Caki2 (cell line): ENCODE data around the gene BSX. TPM values are rescaled to one million over a fixed set of nuclear protein-coding genes. Genes with fewer than 3 reads are reported as not detected.

ENCODE experiments used
- DNase-seq: peaks from one replicate; pipeline ENCODE4 v3.0.0-alpha.2; 2015; ENCODE audit warnings: low read depth
- in situ Hi-C: cut with HindIII; loops from 2 replicates; pipeline ENCODE4 v1.10.0; 2016; ENCODE audit warnings: low sequenced_read_pairs, low pct_unique_long_range_greater_than_20kb, mixed read lengths
- total RNA-seq: library from RNA; depleted of rRNA; stranded (reverse); fragments of >200 nt; shearing (Covaris generic); gene quantifications from 2 replicates; pipeline ENCODE4 v1.2.3, GENCODE V29; 2014; ENCODE audit warnings: low replicate concordance; rRNA removed

The BSX gene
- total RNA-seq, 1 experiment from 2014 or later: not detected

- no peak for DNase-seq
- in situ Hi-C loops: no loop called here
Observed at GRCh38 chr11:122976734-122977469, 4.7 kb downstream of the BSX start.

- no peak for DNase-seq
- in situ Hi-C loops: no loop called here
Observed at GRCh38 chr11:122976061-122976733, 5.4 kb downstream of the BSX start.

- in situ Hi-C loops: no loop called here
- no peak for DNase-seq
Observed at GRCh38 chr11:122963961-122964360, 17.7 kb downstream of the BSX start.

GRCh38 chr11:122954455-122954854, 27.2 kb downstream of the BSX start:
- DNase-seq: no peak
- in situ Hi-C loops: no loop called here

- DNase-seq: no peak
- in situ Hi-C loops: no loop called here
Observed at GRCh38 chr11:122951211-122951610, 30.4 kb downstream of the BSX start.

GRCh38 chr11:122938557-122938956, 43.1 kb downstream of the BSX start:
- in situ Hi-C loops: no loop called here
- DNase-seq: no peak

- in situ Hi-C loops: no loop called here
- DNase-seq: no peak
Observed at GRCh38 chr11:122937983-122938382, 43.7 kb downstream of the BSX start.

GRCh38 chr11:122933416-122933815, 48.2 kb downstream of the BSX start:
- no peak for DNase-seq
- in situ Hi-C loops: no loop called here

GRCh38 chr11:122931510-122931909, 50.1 kb downstream of the BSX start:
- in situ Hi-C loops: no loop called here
- no peak for DNase-seq

Other genes with a start within 250 kb of the BSX start
- gene CRTAM, start 143.3 kb downstream of the BSX start, total RNA-seq: 1.1 TPM in 1 of 2 replicates, not detected in the other
- 2.3 and 3.1 TPM in 2 replicates for gene JHY, start 99.1 kb downstream of the BSX start, total RNA-seq
- gene HSPA8, start 80.3 kb upstream of the BSX start, total RNA-seq: 1,733 and 2,309 TPM in 2 replicates
- 1.5 and 6.8 TPM in 2 replicates for gene CLMP, start 213.4 kb upstream of the BSX start, total RNA-seq